Neural progenitor cell (in vitro differentiated cells): ENCODE data around the gene DTYMK.

ENCODE experiments used
- CTCF ChIP-seq: fragments of 200-600 bp; sonication (generic); IDR thresholded peaks from 2 replicates; pipeline ENCODE4 v1.5.1; 2017; ENCODE audit warnings: antibody characterized with exemption, mild to moderate bottlenecking
- EZH2phosphoT487 ChIP-seq: fragments of 200-600 bp; sonication (generic); IDR thresholded peaks from 2 replicates; pipeline ENCODE4 v1.6.1; 2017; ENCODE audit warnings: antibody characterized with exemption

GRCh38 chr2:241655516-241656189 is 31.0 kb downstream of the DTYMK start:
- TF ChIP-seq EZH2phosphoT487 (no peak), CTCF (no peak)
